NCI-H187 treated with DMSO at 0.1 percent for 48 hours (cell line): ENCODE results near the gene ZP3.
A peak's percentile ranks its signal among the peaks of the same experiment; 100 is the strongest.
"Not testable (repeated sequence)": the region's sequence is repeated elsewhere in the genome, so short reads cannot be mapped to it uniquely, and the experiment has no call there.

Source experiments
- DNase-seq: peaks from one replicate; lab custom pipeline; 2025; lab: John Stamatoyannopoulos, UW

Gene ZP3

GRCh38 chr7:76405738-76406137, 19.0 kb upstream of the ZP3 start:
- no peak for DNase-seq

- no peak for DNase-seq
These were observed 17.0 kb upstream of the ZP3 start for GRCh38 chr7:76407718-76408117.

GRCh38 chr7:76408121-76408560, 16.6 kb upstream of the ZP3 start:
- no peak for DNase-seq

- no peak for DNase-seq
These were observed 15.2 kb upstream of the ZP3 start, which contains the start of gene SSC4D for GRCh38 chr7:76409537-76409936. Gene SSC4D, minus strand, starts transcription at chr7:76409697. Its CDS starts 5,258 bp downstream, at chr7:76404439.

- no peak for DNase-seq
These were observed 13.1 kb upstream of the ZP3 start for GRCh38 chr7:76411626-76412025.

- no peak for DNase-seq
These were observed 12.5 kb upstream of the ZP3 start for GRCh38 chr7:76412249-76412648.

- not testable (repeated sequence) for DNase-seq
These were observed 7.0 kb upstream of the ZP3 start for GRCh38 chr7:76417654-76418310.

- DNase-seq, result not testable (repeated sequence)
These were observed 3.7 kb upstream of the ZP3 start for GRCh38 chr7:76421097-76421496.

GRCh38 chr7:76423666-76424412, 911 bp upstream of the ZP3 start:
- DNase-seq, result no peak

GRCh38 chr7:76425156-76425555, 406 bp downstream of the ZP3 start:
- no peak for DNase-seq

GRCh38 chr7:76425558-76425957, 808 bp downstream of the ZP3 start:
- not testable (repeated sequence) for DNase-seq

- no peak for DNase-seq
These were observed 1.5 kb downstream of the ZP3 start for GRCh38 chr7:76426246-76426645.

- no peak for DNase-seq
These were observed 2.9 kb downstream of the ZP3 start for GRCh38 chr7:76427635-76428034.

- no peak for DNase-seq
These were observed 3.5 kb downstream of the ZP3 start for GRCh38 chr7:76428149-76428823.

- no peak for DNase-seq
These were observed 4.4 kb downstream of the ZP3 start for GRCh38 chr7:76428868-76429805.

GRCh38 chr7:76430211-76430610, 5.5 kb downstream of the ZP3 start:
- DNase-seq, result no peak

GRCh38 chr7:76430836-76431235, 6.1 kb downstream of the ZP3 start:
- DNase-seq, result no peak

GRCh38 chr7:76437873-76438272, 13.1 kb downstream of the ZP3 start:
- peak; percentile 30 for DNase-seq

- not testable (repeated sequence) for DNase-seq
These were observed 14.6 kb downstream of the ZP3 start for GRCh38 chr7:76439120-76439888.

- not testable (repeated sequence) for DNase-seq
These were observed 15.7 kb downstream of the ZP3 start for GRCh38 chr7:76440404-76440803.

- DNase-seq, result not testable (repeated sequence)
These were observed 17.0 kb downstream of the ZP3 start for GRCh38 chr7:76441792-76442191.
